ENCODE results near the gene UBE2F. TPM values are rescaled to one million over a fixed set of nuclear protein-coding genes. Genes with fewer than 3 reads are reported as not detected.

The UBE2F gene
- total and polyA plus RNA-seq, 2 of the 13 experiments (the other 11 are each of a cell fraction or from before 2014, with no cell fraction given): 35.4 to 73.1 TPM

- TF ChIP-seq ZNF687 (CRISPR knock-in tag; IDR thresholded peaks at IDR 0.05): peak; percentile 85
- TF ChIP-seq ZNF343 (CRISPR knock-in tag; IDR thresholded peaks at IDR 0.05): no peak
- peak; percentile 46; the same call in 1 of the 2 replicates for TF ChIP-seq SOX5 (CRISPR knock-in tag; IDR thresholded peaks at IDR 0.05; ENCODE audit: borderline replicate concordance)
- peak; percentile 83 for TF ChIP-seq ZNF430 (CRISPR knock-in tag; IDR thresholded peaks at IDR 0.05)
- peak; percentile 82; the same call in 1 of the 2 replicates for TF ChIP-seq ZKSCAN8 (CRISPR knock-in tag; IDR thresholded peaks at IDR 0.05; ENCODE audit: borderline replicate concordance)
- TF ChIP-seq PAF1 (CRISPR knock-in tag; IDR thresholded peaks at IDR 0.05): no peak
- TF ChIP-seq NFAT5 (CRISPR knock-in tag; IDR thresholded peaks at IDR 0.05): no peak
- no peak for TF ChIP-seq ZHX2 (IDR thresholded peaks at IDR 0.05; ENCODE audit: low read depth)
- TF ChIP-seq ZHX2 (CRISPR knock-in tag; IDR thresholded peaks at IDR 0.05; ENCODE audit: borderline replicate concordance): no peak
- TF ChIP-seq XRCC5 (optimal IDR thresholded peaks at IDR 0.05; ENCODE audit: low read length): peak; percentile 99
- TF ChIP-seq ZNF674 (CRISPR knock-in tag; IDR thresholded peaks at IDR 0.05; ENCODE audit: low read depth): no peak
Observed at GRCh38 chr2:237966565-237967462, at the start of gene UBE2F (continued).
